HG02678 (cell line): Measurements from ENCODE around the gene PIKFYVE.
"Not testable (repeated sequence)": the region's sequence is repeated elsewhere in the genome, so short reads cannot be mapped to it uniquely, and the experiment has no call there.

Source experiments
- ATAC-seq: cut with Tn5 transposase; IDR thresholded peaks from one replicate; pipeline ENCODE4 v1.9.1; 2021; ENCODE audit warnings: mild to moderate bottlenecking, moderate library complexity; ENCODE audit not compliant: unreplicated experiment

The PIKFYVE gene

DNA sequence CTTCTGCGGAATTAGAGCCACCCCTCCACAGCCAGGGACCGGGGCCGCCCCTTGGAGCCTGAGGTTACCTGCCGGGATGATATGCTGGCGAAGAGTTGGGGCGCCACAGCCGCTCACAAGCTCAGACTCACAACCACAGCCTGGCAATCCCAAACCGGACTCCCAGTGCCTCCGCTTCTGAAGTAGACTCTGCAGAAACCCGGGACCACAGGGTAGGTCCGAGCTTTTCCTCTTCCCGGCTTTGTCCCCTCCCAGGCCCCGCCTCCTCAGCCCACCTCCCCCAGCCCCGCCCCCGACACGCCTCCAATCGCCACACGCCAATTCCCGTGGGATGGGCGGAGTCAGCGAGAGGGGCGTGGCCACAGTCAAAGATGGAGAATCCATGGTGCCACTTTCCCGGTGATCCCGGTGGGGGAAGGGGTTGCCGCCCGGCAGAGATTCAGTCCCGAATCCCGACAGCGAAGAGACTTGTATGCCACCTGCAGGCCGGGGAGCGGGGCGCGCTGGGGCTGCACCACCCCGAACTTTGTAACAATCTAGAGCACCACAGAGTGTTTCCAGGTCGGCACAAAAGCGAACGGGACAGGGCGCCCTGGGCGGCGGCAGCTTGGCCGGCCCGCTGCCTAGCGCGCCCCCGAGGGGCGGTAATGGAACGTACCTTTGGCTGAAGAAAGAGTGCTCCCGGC, 11.0 kb upstream of the PIKFYVE start, which contains the start of gene IDH1:
IDH1 (minus strand) TSS at position 201 of the 686 bp plus-strand sequence. CDS start 3,520 bp downstream, outside the sequence.
- ATAC-seq = peak; percentile 77

DNA sequence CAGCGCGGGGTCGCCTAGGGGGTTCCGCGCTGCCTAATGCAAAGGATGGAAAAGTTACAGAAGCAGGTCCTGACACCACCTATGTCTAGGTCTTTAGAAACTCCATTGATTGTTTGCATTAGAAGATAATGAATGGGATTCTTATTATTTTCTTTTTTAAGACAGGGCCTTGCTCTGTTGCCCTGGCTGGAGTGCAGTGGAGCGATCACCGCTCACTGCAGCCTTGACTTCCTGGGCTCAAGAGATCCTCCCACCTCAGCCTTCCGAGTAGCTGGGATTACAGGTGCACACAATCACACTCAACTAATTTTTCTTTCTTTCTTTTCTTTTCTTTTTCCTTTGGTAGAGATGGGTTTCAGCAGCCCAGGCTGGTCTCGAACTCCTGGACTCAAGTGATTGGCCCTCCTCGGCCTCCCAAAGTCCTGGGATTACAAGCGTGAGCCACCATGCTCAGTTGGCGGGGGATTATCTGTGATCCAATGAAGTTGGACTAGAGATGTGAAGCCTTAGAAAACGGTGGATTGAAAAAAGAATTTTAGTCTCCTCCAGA, 10.4 kb upstream of the PIKFYVE start:
- peak; percentile 13 for ATAC-seq

DNA sequence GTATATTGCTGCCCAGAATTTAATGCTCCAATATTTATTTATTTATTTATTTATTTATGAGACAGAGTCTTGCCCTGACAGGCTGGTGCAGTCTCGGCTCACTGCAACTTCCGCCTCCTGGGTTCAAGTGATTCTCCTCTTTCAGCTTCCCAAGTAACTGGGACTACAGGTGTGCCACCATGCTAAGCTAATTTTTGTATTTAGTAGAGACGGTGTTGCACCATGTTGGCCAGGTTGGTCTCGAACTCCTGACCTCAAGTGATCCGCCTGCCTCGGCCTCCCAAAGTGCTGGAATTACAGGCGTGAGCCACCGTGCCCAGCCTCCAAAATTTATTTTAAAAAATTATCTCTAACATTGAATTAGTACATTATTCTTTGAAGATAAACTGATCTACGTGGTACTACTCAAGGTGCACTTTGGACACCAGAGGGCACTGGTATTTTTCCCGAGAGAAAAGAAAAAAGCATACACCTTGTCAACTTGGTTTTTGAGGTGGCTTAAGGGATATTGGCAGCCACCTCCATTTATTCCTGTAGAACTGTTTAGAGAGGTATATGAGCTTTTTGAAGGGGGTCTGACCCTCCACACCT, 9.8 kb upstream of the PIKFYVE start:
- ATAC-seq = no peak

DNA sequence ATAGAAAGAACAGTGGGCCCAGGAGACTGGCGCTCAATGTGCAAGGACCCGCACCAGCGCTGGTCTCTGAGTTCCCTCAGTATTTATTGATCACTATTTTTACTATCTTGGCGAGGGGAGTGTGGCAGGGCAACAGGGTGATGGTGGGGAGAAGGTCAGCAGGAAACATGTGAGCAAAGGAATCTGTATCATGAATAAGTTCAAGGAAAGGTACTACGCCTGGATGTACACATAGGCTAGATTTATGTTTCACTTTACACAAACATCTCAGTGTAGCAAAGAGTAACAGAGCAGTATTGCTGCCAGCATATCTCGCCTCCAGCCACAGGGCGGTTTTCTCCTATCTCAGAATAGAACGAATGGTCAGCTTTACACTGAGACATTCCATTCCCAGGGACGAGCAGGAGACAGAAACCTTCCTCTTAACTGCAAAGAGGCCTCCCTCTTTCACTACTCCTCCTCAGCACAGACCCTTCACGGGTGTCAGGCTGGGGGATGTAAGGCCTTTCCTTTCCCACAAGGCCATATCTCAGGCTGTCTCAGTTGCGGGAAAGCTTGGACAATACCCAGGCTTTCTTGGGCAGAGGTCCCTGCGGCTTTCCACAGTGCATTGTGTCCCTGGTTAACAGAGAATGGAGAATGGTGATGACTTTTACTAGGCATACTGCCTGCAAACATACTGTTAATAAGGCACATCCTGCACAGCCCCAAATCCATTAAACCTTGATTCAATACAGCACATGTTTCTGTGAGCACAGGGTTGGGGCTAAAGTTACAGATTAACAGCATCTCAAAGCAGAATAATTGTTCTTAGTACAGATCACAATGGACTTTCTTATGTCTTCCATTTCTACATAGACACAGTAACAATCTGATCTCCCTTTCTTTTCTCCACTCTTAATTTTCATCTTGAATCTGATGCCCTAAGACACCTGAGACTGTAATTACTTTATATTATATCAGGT, 8.9 kb upstream of the PIKFYVE start:
- not testable (repeated sequence) for ATAC-seq

DNA sequence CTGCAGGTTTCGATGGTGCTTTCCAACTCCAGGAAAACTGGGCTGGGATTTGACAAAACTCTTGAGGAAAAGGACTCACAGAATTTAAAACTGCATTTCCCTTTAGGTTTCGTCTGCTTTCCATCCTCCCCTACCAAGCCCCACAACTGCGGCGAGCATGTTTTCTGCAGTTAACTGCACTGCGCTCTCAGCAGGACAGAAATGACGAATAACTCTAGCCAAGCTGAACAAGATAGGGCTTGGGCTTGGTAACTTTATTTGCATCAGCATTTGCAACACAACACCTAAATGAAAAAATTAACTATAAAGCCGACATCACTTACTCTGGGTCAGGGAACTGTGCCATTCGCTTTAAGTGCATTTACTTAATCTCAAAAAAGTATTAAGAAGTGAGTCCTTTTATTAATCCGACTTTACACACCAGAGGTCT, 669 bp upstream of the PIKFYVE start:
- ATAC-seq = peak; percentile 43

DNA sequence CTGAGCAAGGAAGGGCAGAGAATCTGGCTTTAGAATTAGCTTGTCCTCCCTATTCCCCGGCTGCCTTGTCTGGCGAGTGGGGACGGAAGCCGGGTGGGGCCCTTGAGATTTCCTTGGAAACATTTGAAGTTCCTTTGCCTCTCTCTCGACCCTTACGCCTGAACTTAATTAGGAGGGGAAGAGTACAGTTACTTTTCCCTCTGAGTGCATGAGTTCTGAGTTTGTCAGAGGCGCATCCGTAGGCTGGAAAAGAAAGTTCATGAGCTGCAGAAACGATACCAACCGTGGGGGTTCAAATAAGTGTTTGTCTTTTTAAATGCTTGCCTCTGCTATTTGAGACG, 468 bp downstream of the PIKFYVE start:
- peak; percentile 4 for ATAC-seq

DNA sequence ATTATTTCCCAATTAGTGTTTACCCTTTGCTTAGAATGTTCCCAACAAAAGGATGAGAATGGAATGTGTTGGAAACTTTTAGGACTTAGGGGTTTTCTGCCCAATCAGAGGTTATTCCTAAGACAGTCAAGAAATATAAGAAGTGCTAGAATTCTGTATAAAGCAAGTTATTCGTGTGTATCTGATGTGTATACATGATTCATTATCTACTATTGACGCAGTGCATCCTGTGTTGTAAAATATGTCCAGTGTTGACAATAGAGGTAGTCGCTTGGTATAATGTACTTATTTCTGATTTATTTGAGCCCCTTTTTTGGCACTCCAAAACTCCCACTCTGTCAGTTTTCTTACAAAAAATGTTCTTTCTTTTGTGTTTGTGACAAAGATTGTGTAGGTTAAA, 881 bp downstream of the PIKFYVE start:
- ATAC-seq = no peak

DNA sequence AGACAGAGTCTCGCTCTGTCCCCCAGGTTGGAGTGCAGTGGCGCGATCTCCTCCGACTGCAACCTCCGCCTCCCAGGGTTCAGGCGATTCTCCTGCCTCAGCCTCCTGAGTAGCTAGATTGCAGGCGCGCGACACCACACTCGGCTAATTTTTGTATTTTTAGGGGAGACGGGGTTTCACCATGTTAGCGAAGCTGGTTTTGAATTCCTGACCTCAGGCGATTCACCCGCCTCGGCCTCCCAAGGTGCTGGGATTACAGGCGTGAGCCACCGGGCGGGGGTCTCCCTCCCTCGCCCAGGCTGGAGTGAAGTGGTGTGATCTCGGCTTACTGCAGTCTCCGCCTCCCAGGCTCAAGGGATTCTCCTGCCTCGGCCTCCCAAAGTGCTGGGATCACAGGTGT, 1.5 kb downstream of the PIKFYVE start:
- not testable (repeated sequence) for ATAC-seq

DNA sequence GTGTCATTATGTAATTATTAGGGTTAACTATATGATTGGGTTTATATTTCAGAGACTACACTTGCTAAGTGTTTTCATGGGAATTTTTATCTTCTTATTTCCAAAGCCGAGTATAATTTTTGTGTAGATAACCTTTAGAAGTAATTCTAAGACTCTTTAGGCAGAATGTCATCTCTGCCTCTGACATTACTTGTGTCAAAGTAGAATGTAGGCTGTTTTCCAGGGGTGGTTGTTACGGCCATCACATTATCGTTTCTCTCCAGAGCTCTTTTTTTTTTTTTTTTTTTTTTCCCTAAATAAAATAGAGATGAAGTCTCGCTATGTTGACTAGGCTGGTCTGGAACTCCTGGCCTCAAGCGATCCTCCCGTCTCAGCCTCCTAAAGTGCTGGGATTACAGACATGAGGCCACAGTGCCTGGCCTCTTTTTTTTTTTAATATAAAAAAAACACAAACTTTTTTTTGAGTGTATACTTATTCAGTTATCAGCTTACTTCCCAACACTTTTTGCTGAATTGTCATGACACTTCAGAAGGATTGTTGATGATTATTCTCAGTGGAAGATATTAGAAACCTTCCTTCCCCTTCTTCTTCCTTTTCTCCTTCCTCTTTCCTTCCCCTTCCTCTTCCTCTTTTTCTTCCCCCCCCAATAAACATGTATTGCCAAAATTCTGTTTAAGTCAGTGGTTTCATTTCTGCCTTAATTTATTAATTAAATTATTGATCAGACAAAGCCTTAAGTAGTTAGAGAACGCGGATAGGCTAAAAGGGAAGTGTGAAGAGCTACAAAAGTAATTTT, 2.3 kb downstream of the PIKFYVE start:
- no peak for ATAC-seq

DNA sequence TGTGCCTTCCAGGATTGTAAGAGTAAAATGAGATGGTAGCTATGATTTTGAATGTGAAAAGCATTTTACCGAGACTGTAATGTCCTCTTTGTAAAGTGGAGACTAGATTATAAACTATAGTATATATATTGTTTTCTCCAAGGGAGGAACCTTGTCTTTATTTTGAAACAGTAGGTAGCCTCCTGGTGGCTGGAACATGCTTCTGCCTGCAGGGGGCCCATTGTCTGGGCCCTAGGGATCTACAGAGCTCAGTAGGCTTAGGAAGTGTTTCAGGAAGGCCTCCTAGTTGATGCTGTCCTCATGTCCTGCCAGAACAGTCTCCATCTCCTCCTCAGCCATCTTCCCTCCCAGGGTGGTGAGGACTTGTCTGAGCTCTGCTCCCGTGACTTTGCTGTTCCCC, 3.0 kb downstream of the PIKFYVE start:
- ATAC-seq = no peak

DNA sequence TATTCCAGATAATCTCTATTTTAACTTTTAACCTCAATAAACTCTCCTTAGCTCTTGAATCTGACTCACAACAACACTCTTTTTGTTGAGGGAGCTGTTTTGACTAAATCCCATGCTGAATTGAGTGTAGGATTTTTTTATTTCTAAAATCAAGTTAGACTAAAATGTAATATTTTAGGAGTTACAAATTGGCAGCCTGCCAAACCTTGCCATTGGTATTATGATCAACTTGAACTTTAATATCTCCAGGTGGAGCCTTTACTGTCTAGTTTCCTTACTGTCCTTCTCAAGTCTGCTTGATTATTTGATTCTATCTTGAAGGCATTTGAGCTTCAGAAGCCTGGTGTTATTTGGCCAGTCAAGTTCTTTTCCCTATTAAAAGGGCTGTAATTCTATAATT, 8.7 kb downstream of the PIKFYVE start:
- no peak for ATAC-seq

DNA sequence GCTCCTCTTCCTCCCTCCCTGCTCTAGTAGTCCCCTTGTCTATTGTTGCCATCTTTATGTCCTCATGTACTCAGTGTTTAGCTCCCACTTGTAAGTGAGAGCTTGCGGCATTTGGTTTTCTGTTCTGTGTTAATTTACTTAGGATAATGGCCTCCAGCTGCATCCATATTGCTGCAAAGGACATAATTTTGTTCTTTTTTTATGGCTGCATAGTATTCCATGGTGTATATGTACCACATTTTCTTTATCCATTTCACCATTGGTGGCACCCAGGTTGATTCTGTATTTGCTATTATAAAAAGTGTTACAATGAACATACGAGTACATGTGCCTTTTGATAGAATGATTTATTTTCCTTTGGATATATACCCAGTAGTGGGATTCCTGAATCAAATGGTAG, 12.5 kb downstream of the PIKFYVE start:
- no peak for ATAC-seq

DNA sequence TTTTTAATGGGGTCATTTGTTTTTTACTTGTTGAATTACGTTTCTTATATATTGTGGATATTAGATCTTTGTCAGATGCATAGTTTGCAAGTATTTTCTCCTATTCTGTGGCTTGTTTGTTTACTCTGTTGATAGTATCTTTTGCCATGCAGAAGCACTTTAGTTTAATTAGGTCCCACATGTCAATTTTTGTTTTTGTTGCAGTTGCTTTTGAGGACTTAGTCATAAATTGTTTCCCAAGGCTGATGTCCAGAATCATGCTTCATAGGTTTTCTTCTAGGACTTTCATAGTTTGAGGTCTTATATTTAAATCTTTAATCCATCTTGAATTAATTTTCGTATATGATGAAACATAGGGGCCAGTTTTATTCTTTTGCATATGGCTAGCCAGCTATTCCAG, 13.2 kb downstream of the PIKFYVE start:
- no peak for ATAC-seq

DNA sequence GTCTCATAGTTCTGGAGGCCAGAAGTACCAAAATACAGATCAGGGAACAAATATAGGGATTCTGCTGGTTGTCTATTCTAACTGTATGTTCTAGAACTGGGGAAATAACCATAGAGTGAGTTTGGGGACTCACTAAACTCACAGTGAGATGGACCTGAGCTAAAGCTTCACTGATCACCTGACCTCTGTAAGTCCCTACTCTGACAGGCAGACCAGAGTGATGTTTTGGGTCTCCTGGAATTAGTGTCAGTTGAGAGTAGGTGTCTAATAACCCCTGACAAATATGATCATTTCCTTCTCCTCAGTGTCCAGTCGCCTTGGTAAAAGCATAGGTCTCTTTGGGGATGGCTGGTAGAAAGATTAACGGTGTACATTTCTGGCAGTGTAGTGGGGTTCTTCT, 14.2 kb downstream of the PIKFYVE start:
- ATAC-seq = no peak

DNA sequence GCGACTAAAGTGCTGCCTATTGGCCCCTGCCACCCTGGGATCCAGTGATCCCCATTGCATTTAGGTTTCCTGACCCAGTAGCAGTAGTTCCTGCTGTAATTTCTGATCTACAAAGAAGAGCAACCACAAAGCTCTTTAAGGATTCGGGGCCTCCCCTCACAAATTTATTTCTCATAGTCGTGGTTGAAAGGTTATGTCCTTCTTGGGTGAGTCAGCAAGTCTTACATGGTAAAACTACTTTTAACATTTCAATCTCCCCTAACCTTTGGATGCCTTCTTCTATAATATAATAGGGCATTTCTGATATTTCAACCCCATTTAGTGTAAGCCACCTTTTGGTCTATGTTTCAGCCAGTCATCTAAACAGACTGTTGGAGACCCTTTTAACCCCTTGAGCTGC, 14.9 kb downstream of the PIKFYVE start:
- ATAC-seq = peak; percentile 45

DNA sequence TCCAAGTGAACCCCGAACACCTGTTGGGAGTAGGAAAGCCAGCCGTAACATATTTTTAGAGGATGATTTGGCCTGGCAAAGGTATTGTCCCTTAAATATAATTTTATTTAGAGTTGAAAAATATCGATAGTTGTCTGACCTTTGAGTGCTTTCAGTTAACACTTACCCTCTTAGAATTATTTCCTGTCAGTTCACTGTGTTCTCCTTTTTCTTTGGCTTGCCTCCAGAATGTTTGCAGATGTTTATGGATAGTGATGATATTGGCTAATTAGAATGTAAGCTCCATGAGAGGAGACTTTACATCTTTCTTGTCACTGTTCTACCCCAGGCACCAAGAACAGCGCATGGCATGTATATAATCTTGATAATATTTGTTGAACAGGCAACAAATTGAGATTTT, 19.8 kb downstream of the PIKFYVE start:
- no peak for ATAC-seq

DNA sequence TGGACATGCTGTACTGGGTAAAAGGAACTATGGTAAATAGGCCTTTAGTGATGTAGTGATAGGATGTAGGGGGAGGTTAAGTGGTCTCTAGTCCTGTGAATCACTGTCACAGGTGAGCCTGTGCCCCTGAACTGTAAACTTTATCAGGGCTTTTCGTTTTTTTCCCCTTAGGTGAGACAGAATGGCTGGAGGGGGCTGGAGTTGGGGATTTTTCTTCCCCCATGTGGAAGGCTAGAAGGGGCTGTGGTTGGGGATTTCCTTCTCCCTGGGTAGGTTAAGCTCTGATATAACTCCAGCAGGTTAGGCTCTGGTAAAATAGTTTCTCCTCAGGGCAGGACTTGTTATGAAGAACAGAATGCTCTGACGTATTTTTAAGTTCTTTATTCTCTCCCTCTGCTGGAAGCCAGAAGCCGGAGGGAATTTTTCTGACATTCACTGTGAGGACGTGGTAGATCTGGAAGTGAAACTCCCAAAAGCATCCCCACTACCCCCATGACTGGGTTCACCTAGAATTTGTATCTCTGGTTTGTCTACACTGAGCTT, 28.5 kb downstream of the PIKFYVE start:
- peak; percentile 73 for ATAC-seq

DNA sequence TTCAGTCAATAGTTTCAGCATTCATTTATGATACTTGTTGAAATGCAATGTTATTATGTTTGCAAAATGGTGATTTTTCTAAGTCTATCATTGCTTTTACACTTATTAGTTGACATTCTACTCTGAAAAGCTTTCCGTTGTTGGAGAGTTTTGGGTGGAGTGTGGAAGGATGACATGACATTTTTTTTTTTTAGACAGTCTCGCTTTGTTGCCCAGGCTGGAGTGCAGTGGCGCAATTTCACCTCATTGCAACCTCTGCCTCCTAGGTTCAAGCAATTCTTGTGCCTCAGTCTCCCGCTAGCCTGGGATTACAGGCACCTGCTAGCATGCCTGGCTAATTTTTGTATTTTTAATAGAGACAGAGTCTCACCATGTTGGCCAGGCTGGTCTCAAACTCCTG, 29.8 kb downstream of the PIKFYVE start:
- no peak for ATAC-seq

DNA sequence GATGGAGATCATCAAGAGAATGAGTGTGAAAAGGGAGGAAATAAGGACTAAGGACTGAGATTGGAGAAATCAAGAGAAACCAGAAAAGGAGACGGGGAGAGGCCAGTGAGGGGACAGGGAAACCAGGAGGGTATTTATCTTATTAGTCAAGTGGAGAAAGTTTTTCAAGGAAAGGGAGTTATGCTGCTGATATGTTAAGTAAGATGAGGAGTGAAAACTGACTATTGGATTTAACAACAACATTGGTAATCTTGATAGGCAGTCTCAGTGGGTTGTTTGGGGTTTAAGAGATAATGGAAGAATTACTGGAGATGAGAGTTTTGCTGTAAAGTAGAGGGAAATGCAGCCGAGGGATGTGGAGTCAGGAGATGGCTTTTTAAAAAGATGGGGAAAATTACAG, 30.6 kb downstream of the PIKFYVE start:
- ATAC-seq = no peak

DNA sequence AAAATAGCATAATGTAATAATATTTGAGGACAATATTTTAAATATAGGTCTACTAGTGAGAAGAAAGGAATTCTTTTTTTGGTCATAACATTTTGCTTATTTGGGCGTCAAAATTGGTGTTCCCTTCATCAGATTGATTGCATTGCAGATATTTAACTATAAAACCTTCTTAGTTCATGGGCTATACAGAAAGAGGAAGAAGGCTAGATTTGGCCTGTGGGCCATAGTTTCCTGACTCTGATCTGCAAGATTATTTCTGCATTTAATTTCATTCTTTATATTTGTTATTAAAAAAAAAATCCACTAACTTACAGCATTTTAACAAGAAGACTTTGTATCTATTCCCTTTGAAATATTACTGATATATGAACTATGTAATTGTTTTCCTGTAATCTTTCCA, 31.9 kb downstream of the PIKFYVE start:
- ATAC-seq = no peak
